ENCODE results near the gene GRID2.

GRID2 gene

GRCh38 chr4:92843784-92844183 lies 540.0 kb downstream of the GRID2 start:
- TF ChIP-seq CTCF (conservative IDR thresholded peaks at IDR 0.05) (no peak), ZFX (IDR thresholded peaks at IDR 0.05) (no peak)
- no peak overlapping the region for H3K27ac ChIP-seq

GRCh38 chr4:92847026-92847425 lies 543.3 kb downstream of the GRID2 start:
- H3K27ac ChIP-seq = no peak overlapping the region
- TF ChIP-seq CTCF (conservative IDR thresholded peaks at IDR 0.05) (no peak), ZFX (IDR thresholded peaks at IDR 0.05) (no peak)

- no peak for TF ChIP-seq ZFX (IDR thresholded peaks at IDR 0.05)
- no peak for TF ChIP-seq CTCF (conservative IDR thresholded peaks at IDR 0.05)
- no peak overlapping the region for H3K27ac ChIP-seq
Measured at GRCh38 chr4:92862509-92862908, 558.7 kb downstream of the GRID2 start.

GRCh38 chr4:92864096-92864495 lies 560.3 kb downstream of the GRID2 start:
- H3K27ac ChIP-seq = no peak overlapping the region
- TF ChIP-seq ZFX (IDR thresholded peaks at IDR 0.05) (no peak), CTCF (conservative IDR thresholded peaks at IDR 0.05) (no peak)

- H3K27ac ChIP-seq = no peak overlapping the region
- no peak for TF ChIP-seq ZFX (IDR thresholded peaks at IDR 0.05)
- TF ChIP-seq CTCF (conservative IDR thresholded peaks at IDR 0.05) = no peak
Measured at GRCh38 chr4:92872604-92873003, 568.8 kb downstream of the GRID2 start.

GRCh38 chr4:92885632-92886031 lies 581.9 kb downstream of the GRID2 start:
- TF ChIP-seq ZFX (IDR thresholded peaks at IDR 0.05) = no peak
- no peak for TF ChIP-seq CTCF (conservative IDR thresholded peaks at IDR 0.05)
- no peak overlapping the region for H3K27ac ChIP-seq

GRCh38 chr4:92952426-92952825 lies 648.7 kb downstream of the GRID2 start:
- no peak overlapping the region for H3K27ac ChIP-seq
- TF ChIP-seq ZFX (IDR thresholded peaks at IDR 0.05) = no peak
- no peak for TF ChIP-seq CTCF (conservative IDR thresholded peaks at IDR 0.05)
